ENCODE results near the gene TECPR2.

TECPR2 gene

DNA sequence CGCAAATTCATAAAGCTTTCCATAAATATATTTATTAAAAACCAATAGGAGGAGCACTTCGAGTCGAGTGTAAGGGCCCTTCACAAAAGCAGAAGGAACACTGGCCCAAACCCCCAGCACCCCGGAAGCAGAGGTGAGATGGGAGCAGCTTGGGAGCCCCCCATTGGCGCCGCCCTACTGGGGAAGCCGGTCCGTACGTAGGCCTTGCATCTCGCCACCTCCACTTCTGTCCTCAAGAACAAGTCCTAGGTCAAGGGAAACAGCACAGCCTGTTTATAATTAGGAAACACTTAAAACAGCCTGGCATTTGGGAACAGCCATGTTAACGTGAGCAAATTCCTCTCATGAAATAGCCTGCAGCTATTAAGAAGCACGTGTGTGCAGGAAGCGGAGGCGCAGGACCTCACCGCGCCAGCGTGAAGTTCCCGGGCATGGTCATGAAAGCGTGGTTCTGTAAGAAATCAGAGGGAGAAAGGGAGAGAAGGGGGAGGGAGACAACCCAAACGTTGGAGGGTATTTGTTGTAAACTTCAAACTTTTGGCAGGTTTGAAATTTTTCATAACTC lies 139.1 kb downstream of the TECPR2 start:
- no peak for TF ChIP-seq HDGF (IDR thresholded peaks at IDR 0.05; ENCODE audit: borderline replicate concordance)
- ChIA-PET CTCF (no interaction called here), POLR2A (no interaction called here)
- DNase-seq (ENCODE audit: extremely low spot score): no peak

DNA sequence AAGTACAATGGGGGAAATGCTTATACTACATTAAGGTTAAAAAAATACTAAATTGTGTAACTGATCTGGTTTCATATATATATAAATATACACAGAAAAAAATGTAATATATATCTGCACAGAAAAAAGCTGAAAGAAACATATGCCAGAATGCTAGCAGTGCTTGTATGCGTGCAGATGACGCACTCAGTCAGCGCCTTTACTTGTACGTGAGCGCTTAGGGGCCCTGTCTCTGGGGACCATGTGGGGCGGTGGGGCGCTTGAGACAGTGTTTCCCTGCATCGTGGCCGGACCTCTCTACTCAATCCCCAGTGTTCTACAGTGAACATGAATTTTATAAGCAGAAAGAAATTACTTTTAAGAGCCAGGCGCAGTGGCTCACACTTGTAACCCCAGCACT lies 139.8 kb downstream of the TECPR2 start:
- CTCF ChIA-PET: no interaction called here
- TF ChIP-seq LEF1 (IDR thresholded peaks at IDR 0.05; ENCODE audit: borderline replicate concordance) (no peak), SUZ12 (IDR thresholded peaks at IDR 0.05) (no peak), FOXA1 (IDR thresholded peaks at IDR 0.05) (no peak), SP1 (IDR thresholded peaks at IDR 0.05) (no peak), ARNT (IDR thresholded peaks at IDR 0.05) (no peak), ELF4 (IDR thresholded peaks at IDR 0.05) (no peak), CTBP1 (IDR thresholded peaks at IDR 0.05; ENCODE audit: borderline replicate concordance) (no peak), HDGF (IDR thresholded peaks at IDR 0.05; ENCODE audit: borderline replicate concordance) (no peak), L3MBTL2 (conservative IDR thresholded peaks at IDR 0.05) (no peak), TARDBP (IDR thresholded peaks at IDR 0.05) (no peak), BHLHE40 (IDR thresholded peaks at IDR 0.05; ENCODE audit: borderline replicate concordance) (no peak), FOXK2 (IDR thresholded peaks at IDR 0.05) (no peak), NFRKB (IDR thresholded peaks at IDR 0.05) (no peak)
- TF ChIP-seq, protein P1, sequence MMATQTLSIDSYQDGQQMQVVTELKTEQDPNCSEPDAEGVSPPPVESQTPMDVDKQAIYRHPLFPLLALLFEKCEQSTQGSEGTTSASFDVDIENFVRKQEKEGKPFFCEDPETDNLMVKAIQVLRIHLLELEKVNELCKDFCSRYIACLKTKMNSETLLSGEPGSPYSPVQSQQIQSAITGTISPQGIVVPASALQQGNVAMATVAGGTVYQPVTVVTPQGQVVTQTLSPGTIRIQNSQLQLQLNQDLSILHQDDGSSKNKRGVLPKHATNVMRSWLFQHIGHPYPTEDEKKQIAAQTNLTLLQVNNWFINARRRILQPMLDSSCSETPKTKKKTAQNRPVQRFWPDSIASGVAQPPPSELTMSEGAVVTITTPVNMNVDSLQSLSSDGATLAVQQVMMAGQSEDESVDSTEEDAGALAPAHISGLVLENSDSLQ (IDR thresholded peaks at IDR 0.05): no peak
- POLR2A ChIA-PET: no interaction called here
- DNase-seq (ENCODE audit: extremely low spot score): no peak

DNA sequence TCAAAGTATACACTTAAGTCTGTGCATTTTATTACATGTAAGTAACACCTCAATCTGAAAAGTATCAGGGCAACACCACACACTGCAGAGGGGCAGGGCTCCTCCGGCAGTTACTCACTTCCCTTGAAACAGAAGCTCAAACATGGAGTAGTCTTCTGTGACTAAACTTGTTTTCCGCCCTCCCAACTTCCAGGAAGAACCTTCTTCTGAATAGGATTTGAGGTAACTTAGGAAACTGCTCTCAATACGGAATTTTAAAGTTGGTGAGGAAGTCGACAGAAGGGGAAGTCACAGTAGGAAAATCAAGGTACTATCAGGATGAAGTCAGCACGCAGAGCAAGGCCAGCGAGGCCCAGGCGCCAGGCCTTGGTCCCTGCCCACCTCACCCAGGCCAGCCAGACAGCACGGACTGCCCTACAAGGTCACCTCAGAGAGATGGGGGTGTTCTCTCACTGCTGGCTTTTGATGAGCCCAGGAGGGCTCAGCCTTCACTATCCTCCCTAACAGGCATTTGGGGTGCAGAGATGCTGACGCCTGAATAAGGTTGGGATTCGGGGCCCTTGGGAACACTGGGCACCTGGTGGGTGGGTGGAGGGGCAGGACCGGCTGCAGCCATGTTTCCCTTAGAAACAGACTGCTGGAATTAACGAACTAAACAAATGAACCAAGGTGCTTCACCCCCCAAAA lies 141.0 kb downstream of the TECPR2 start:
- ChIA-PET POLR2A (no interaction called here), CTCF (no interaction called here)
- no peak for TF ChIP-seq ELF4 (IDR thresholded peaks at IDR 0.05)
- TF ChIP-seq, protein P1 (IDR thresholded peaks at IDR 0.05): no peak
- TF ChIP-seq TARDBP (IDR thresholded peaks at IDR 0.05): no peak
- TF ChIP-seq SUZ12 (IDR thresholded peaks at IDR 0.05): no peak
- no peak for TF ChIP-seq ARNT (IDR thresholded peaks at IDR 0.05)
- TF ChIP-seq HDGF (IDR thresholded peaks at IDR 0.05; ENCODE audit: borderline replicate concordance): no peak
- no peak for TF ChIP-seq NFRKB (IDR thresholded peaks at IDR 0.05)
- no peak for TF ChIP-seq FOXK2 (IDR thresholded peaks at IDR 0.05)
- TF ChIP-seq FOXM1 (IDR thresholded peaks at IDR 0.05; ENCODE audit: borderline replicate concordance): no peak
- TF ChIP-seq FOXA1 (IDR thresholded peaks at IDR 0.05): no peak
- no peak for DNase-seq (ENCODE audit: extremely low spot score)

DNA sequence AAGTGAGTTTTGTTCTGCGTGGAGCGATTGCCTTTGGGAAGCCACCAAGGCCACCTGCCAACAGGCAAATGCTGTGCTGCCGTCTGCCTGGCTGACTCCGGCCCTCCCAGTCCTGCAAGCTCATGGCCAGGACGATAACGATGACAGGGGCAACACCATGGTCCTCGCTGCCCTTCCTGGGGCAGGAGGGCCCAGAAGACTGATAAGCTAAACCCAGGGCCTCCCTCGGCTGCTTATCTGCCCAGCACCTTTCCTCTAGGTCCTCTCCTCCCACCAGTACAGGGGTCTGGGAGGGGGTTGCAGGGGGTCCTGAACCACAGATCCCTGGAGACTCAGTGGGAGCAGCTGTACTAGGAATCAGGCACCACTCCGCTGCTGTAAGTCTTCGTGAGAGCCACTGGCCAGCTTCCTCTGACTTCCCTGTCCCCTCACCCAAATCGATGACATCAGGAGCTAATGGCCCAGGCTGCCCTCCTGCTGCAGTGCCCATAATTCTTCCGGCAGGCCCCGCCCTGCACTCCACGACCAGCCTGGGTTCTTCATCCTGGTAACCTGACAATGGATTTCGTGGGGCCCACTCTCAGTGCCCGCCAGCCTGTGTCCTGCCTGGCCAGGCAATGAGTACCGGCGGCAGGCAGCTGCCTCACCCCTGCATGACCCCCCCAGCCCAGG lies 141.7 kb downstream of the TECPR2 start:
- TF ChIP-seq LEF1 (IDR thresholded peaks at IDR 0.05; ENCODE audit: borderline replicate concordance): no peak
- no peak for TF ChIP-seq NFRKB (IDR thresholded peaks at IDR 0.05)
- no peak for TF ChIP-seq ZNF384 (IDR thresholded peaks at IDR 0.05)
- no peak for TF ChIP-seq HDGF (IDR thresholded peaks at IDR 0.05; ENCODE audit: borderline replicate concordance)
- TF ChIP-seq SP1 (IDR thresholded peaks at IDR 0.05): no peak
- no peak for TF ChIP-seq L3MBTL2 (conservative IDR thresholded peaks at IDR 0.05)
- TF ChIP-seq BHLHE40 (IDR thresholded peaks at IDR 0.05; ENCODE audit: borderline replicate concordance): no peak
- TF ChIP-seq ELF4 (IDR thresholded peaks at IDR 0.05): no peak
- no peak for TF ChIP-seq FOXA1 (IDR thresholded peaks at IDR 0.05)
- no peak for TF ChIP-seq SUZ12 (IDR thresholded peaks at IDR 0.05)
- TF ChIP-seq, protein P1 (IDR thresholded peaks at IDR 0.05): no peak
- TF ChIP-seq TARDBP (IDR thresholded peaks at IDR 0.05): no peak
- TF ChIP-seq FOXM1 (IDR thresholded peaks at IDR 0.05; ENCODE audit: borderline replicate concordance): no peak
- no peak for TF ChIP-seq ARNT (IDR thresholded peaks at IDR 0.05)
- TF ChIP-seq FOXK2 (IDR thresholded peaks at IDR 0.05): no peak
- no peak for TF ChIP-seq CTBP1 (IDR thresholded peaks at IDR 0.05; ENCODE audit: borderline replicate concordance)
- no peak for DNase-seq (ENCODE audit: extremely low spot score)
- POLR2A ChIA-PET: no interaction called here
- CTCF ChIA-PET: no interaction called here

DNA sequence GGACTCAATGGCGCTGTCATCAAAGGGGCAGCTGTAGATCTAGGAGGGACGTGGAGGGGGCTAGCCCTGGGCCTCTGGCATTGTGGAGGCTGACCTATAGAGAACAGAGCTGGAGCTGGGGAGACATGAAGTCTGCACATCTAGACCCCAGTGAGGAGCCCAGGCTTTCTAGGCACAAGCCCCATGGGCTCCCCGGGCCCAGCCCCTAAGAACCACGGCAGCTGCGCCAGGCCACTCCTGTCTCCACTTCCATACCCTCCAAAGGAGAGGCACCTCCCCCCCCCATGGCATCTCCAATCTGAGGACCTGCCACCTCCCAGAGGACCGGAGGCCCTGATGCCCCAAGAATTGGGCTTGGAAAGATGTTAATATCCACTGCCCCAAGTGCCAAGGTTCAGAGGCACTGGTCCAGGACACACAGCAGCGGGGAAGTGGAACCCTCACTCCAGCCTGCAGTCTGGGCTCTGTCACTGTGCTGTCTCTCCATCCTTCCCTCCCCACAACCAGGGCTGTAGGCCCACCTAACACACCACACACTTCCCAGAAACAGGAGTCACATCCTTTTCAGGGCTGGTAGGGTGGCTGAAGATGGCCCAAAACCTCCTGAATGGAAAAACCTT lies 142.4 kb downstream of the TECPR2 start:
- POLR2A ChIA-PET: no interaction called here
- CTCF ChIA-PET: no interaction called here
- no peak for DNase-seq (ENCODE audit: extremely low spot score)
- TF ChIP-seq L3MBTL2 (conservative IDR thresholded peaks at IDR 0.05) (no peak), BHLHE40 (IDR thresholded peaks at IDR 0.05; ENCODE audit: borderline replicate concordance) (no peak), FOXA1 (IDR thresholded peaks at IDR 0.05) (no peak), ARNT (IDR thresholded peaks at IDR 0.05) (no peak), SUZ12 (IDR thresholded peaks at IDR 0.05) (no peak), HDGF (IDR thresholded peaks at IDR 0.05; ENCODE audit: borderline replicate concordance) (no peak), NFRKB (IDR thresholded peaks at IDR 0.05) (no peak), ZNF384 (IDR thresholded peaks at IDR 0.05) (no peak), TARDBP (IDR thresholded peaks at IDR 0.05) (no peak), FOXM1 (IDR thresholded peaks at IDR 0.05; ENCODE audit: borderline replicate concordance) (no peak), SP1 (IDR thresholded peaks at IDR 0.05) (no peak), FOXK2 (IDR thresholded peaks at IDR 0.05) (no peak), ELF4 (IDR thresholded peaks at IDR 0.05) (no peak), CTBP1 (IDR thresholded peaks at IDR 0.05; ENCODE audit: borderline replicate concordance) (no peak), LEF1 (IDR thresholded peaks at IDR 0.05; ENCODE audit: borderline replicate concordance) (no peak)

Measured in HEK293T (cell line).